Fibroblast of pulmonary artery (primary cell): Measurements from ENCODE around the gene SH3YL1.

Experiments
- DNase-seq: peaks from one replicate; pipeline ENCODE4 v3.0.0-alpha.2; 2010; ENCODE audit warnings: low read depth
- H3K4me3 ChIP-seq: replicated peaks from 2 replicates; pipeline ENCODE4 v1.5.1; 2011; ENCODE audit warnings: low read depth, mild to moderate bottlenecking, control low read depth, low read length, moderate library complexity
- TF ChIP-seq, protein P1 (sequence below): IDR thresholded peaks from 2 replicates; pipeline ENCODE4 v1.5.1; 2011; ENCODE audit warnings: mild to moderate bottlenecking, control low read depth, low read length, inconsistent platforms; ENCODE audit errors: missing control alignments

The SH3YL1 gene

DNA sequence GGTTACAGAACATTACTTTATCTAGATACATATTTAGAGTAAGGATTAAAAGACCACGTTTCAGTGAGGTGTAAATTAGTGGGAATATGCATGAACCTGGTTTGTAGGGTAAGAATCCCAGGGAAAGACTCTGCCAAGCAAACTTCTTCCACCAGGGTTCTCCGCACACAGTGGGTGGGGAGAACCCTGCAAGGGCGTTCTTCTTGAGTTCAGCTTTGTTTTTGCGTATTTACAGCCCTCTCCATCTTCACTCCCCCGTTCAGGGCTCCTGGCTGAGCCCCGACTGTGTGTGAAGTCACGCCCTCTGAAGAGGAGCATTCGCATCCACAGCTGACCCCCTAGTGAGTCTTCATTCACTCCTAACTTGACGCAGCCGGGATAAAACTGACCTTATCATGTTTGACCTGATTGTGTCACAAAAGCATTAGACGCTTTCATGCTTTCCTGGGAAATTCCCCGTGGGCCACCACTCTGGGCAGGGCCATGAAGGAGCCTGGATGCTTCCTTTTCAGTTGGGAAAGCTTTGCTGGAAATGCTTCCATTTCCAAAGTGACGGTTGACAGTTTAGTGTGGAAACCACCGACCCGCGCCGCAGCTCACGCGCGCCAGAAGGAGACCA, 23.1 kb upstream of the SH3YL1 start:
- no peak overlapping the region for H3K4me3 ChIP-seq
- TF ChIP-seq, protein P1, sequence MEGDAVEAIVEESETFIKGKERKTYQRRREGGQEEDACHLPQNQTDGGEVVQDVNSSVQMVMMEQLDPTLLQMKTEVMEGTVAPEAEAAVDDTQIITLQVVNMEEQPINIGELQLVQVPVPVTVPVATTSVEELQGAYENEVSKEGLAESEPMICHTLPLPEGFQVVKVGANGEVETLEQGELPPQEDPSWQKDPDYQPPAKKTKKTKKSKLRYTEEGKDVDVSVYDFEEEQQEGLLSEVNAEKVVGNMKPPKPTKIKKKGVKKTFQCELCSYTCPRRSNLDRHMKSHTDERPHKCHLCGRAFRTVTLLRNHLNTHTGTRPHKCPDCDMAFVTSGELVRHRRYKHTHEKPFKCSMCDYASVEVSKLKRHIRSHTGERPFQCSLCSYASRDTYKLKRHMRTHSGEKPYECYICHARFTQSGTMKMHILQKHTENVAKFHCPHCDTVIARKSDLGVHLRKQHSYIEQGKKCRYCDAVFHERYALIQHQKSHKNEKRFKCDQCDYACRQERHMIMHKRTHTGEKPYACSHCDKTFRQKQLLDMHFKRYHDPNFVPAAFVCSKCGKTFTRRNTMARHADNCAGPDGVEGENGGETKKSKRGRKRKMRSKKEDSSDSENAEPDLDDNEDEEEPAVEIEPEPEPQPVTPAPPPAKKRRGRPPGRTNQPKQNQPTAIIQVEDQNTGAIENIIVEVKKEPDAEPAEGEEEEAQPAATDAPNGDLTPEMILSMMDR, result no peak
- peak; percentile 8 for DNase-seq

DNA sequence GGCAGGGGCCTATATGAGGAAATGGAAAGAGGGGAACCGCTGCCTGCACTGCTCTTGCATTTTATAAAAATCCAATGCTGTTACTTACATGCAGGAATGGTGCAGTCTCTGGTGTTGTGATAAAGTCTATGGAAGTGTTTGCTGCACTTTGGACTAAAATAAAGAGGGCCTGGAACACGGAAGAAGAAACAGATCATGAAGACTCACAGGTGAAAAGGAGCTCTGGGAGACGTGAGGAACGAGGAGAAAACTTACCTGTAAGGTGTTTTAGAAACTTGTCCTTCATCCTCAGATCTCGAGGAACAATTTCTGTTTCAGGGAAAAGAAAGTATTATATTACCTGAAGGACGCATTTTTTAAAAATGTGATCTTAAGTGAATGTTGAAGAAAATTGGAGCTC, 22.2 kb upstream of the SH3YL1 start:
- TF ChIP-seq, protein P1, result no peak

DNA sequence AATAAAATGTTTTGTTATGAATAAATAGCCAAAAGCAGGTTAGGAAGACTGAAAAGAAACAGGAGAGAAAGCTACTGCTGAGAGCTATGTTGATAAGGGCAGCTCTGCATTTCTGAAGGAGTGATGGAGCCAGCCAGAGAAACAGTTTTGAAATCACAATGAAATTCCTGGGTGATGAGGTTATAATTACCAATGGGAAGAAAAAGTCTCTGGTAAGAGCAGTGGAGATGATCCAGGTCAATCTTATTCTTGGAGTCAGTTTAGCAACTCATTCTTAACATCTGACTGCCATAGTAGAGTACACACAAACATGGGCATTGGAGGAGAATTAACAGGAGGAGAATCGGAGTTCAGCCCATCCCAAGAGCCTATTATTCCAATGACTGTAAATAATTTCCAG, 21.7 kb upstream of the SH3YL1 start:
- peak; percentile 75 for DNase-seq
- TF ChIP-seq, protein P1, result no peak
- H3K4me3 ChIP-seq, result no peak overlapping the region

More for the DNA sequence above, 22.2 kb upstream of the SH3YL1 start:
- DNase-seq, result no peak
- H3K4me3 ChIP-seq, result no peak overlapping the region

DNA sequence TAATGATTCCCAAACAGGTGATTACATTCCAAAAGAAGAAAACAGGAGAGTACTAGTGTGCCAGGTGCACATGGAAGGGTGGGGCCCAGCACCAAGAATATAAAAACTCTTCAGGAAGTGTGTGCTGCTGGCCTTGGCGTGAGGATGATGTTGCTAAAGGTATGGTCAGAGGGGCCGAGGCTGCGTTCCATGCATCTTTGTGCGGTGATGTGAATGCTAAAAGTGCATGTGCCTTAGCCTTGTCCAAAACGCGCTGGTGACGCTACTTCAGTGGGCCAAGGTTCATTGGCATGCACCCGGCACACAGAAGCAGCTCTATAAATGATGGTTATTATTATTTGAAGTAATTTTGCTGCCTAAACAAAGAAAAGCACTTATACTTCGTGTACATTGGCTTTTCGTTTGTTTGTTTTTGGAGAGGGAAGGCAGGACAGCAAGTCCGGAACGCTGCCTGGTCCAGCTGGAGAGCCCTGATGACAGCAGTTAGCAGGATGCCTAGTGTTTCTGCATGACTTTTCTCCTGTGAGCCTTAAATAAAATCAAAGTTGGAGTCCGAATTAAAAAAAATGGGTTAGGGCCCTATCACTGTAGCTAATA, 21.2 kb upstream of the SH3YL1 start:
- no peak overlapping the region for H3K4me3 ChIP-seq
- TF ChIP-seq, protein P1, result no peak
- DNase-seq, result peak; percentile 46

DNA sequence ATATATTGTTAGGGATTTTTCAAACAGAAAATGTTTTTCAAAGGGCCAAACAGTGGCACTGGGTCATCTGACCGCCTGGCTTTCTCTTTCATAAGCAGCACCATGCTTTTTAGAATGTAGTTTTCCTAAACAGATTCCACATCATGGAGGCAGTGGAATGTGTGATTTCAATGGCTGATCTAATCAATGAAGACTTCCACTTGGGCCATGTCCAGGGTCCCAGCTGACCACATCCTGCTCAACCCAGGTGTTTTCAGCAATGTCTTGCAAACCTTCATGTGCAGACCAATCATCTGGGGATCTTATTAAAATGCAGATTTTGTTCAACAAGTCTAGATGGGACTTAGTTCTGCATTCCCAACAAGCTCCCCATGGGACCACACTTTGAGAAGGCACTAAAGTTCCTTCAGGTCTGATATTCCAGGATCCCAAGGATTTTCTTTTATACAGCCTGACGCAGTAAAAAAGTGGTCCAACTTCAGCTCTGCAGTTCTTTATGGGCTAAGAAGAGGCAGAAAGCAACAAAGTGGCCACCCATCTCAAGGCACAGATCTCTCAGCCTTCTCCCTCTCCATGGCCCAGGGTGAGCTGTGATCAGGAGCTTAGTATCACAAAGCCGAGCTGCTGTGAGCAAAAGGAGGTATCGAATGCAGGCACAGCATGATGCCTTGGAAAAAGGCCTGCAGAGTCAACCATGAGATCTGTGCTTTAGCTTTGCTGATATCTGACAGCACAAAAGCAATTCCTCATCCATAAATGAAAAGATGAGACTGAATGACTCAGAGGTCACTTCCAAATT, 20.4 kb upstream of the SH3YL1 start:
- no peak for DNase-seq
- no peak overlapping the region for H3K4me3 ChIP-seq
- TF ChIP-seq, protein P1, result no peak

DNA sequence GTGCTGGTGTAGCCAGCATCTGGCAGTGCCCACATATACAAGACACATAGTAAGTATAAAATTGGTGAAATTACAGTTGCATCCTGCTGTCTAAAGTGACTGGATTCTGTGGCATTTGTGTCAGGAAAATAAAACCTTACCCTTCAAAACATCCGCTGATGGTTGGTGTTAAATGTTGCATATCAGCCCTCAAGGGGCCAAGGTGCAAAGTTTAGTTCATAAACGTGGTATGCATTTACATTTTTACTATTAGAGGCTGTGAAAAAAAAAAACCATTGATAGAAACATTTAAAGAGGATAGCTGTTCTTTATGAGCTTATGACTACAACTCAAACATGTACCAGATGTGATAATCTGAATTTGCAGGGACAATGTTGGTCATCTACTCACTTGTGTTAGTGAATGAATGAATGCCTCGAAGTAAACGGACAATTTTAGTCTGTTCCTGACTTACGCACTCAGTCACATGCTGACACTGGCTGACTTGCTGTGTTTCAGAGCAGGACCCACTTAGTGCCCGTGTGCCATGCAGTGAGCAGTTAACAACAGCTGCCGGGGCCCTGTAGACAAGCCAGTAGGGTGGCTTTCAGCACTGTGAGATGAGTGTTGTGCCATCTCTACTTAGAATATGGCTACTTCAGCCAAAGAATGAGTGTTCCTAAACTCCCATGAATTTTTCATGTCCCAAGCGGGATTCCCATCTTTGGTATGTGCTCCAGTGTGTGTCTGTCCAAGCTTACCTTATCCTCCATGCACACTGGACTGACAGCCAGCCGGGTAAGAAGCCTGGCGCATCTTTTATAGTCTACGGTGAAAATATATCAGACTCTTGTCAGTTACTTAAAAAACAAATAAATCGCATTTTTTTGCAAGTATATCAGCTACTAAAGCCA, 18.8 kb upstream of the SH3YL1 start:
- no peak overlapping the region for H3K4me3 ChIP-seq
- TF ChIP-seq, protein P1, result no peak

More for the DNA sequence above, 18.8 kb upstream of the SH3YL1 start:
- DNase-seq, result no peak
